SIG-M5 treated with dmso at 0.1 percent for 504 hours (cell line): ENCODE measurements around the gene ZNF558.
"Not testable (repeated sequence)": the region's sequence is repeated elsewhere in the genome, so short reads cannot be mapped to it uniquely, and the experiment has no call there.

Source experiments
- DNase-seq: peaks from one replicate; lab custom pipeline; 2025; ENCODE audit not compliant: unreplicated experiment; lab: John Stamatoyannopoulos, UW

ZNF558 gene

GRCh38 chr19:8811315-8812172 lies 20.6 kb downstream of the ZNF558 start:
- no peak for DNase-seq

- DNase-seq = no peak
Measured at GRCh38 chr19:8806661-8807060, 25.4 kb downstream of the ZNF558 start.

- DNase-seq = no peak
Measured at GRCh38 chr19:8794823-8795222, 37.3 kb downstream of the ZNF558 start.

DNA sequence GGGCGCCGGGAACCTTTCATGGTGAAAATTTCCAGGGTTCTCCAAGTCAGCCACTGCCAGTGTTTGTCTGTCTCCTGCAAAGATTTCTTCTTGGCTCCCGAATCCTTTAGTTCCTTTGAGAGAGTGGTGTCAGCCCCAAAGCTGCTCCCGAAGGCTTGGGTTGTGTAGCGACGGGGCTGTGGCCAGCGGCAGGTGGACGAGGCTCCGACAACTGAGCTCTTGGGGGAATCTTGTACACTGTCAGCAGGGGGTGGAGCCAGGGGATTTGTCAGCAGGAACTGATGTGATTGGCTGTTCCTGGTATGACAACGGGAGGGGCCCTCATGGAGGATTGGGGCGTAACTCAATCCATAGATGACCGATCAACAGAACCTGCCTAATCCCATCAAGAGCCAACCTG lies 58.5 kb downstream of the ZNF558 start:
- DNase-seq = not testable (repeated sequence)

DNA sequence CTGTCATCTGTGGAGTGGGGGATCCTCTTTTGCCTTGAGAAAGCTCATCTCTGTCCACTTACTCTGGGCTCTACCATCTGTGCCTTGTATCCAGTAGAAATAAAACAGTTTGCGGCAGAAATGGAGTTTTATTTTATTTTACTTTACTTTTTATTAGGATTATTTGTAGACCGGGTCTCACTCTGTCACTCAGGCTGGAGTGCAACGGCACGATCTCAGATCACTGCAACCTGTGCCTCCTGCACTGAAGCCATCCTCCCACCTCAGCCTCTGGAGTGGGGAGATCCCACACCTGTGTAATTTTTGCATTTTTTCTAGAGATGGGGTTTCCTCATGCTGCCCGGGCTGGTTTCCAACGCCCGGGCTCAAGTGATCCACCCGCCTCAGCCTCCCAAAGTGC lies 62.8 kb downstream of the ZNF558 start:
- DNase-seq = not testable (repeated sequence)

GRCh38 chr19:8767257-8767656 lies 64.8 kb downstream of the ZNF558 start:
- not testable (repeated sequence) for DNase-seq
